Heart left ventricle (tissue), 16 donors: ENCODE data around the gene MAML3. TPM values are rescaled to one million over a fixed set of nuclear protein-coding genes. Genes with fewer than 3 reads are reported as not detected.

Source experiments
- ATAC-seq, 4 donors: fragments of 200-7000 bp; cut with Tn5 transposase; one replicate each; pipeline ENCODE4 v1.9.1; 2020 to 2022; ENCODE audit warnings: moderate library complexity in 4 of 4, mild to moderate bottlenecking in 3 of 4, moderate number of reproducible peaks in 1 of 4
- DNase-seq, 5 donors: peaks; one replicate each; pipeline ENCODE4 v3.0.0-alpha.2; 2020
- H3K27ac ChIP-seq, 12 donors: fragments of 200-600 bp; sonication (generic) in 4 of 12; one replicate each; pipeline versions ENCODE4 v1.5.0 to v1.8.0; 2016 to 2022; ENCODE audit warnings: mild to moderate bottlenecking in 2 of 12
- H3K27me3 ChIP-seq, 9 donors: fragments of 200-600 bp; sonication (generic) in 2 of 9; one replicate each; pipeline versions ENCODE4 v1.5.1 to v1.8.0; 2016 to 2022; ENCODE audit warnings: mild to moderate bottlenecking in 3 of 9
- H3K36me3 ChIP-seq, 9 donors: fragments of 200-600 bp; sonication (generic) in 2 of 9; one replicate each; pipeline versions ENCODE4 v1.5.0 to v1.8.0; 2018 to 2022; ENCODE audit warnings: mild to moderate bottlenecking in 2 of 9
- H3K4me1 ChIP-seq, 12 donors: fragments of 200-600 bp; sonication (generic) in 4 of 12; one replicate each; pipeline versions ENCODE4 v1.5.0 to v1.8.0; 2016 to 2022; ENCODE audit warnings: mild to moderate bottlenecking in 3 of 12
- H3K4me3 ChIP-seq, 12 donors: fragments of 200-600 bp; sonication (generic) in 4 of 12; one replicate each; pipeline versions ENCODE4 v1.5.0 to v1.8.0; 2017 to 2022; ENCODE audit warnings: mild to moderate bottlenecking in 9 of 12, moderate library complexity in 4 of 12
- H3K9me3 ChIP-seq, 12 donors: fragments of 200-600 bp; sonication (generic) in 4 of 12; one replicate each; pipeline versions ENCODE4 v1.5.0 to v1.8.0; 2016 to 2022; ENCODE audit warnings: mild to moderate bottlenecking in 1 of 12
- POLR2A ChIP-seq, 2 donors: fragments of 450-650 bp; IDR thresholded peaks; one replicate each; pipeline ENCODE4 v1.6.1; 2017; ENCODE audit warnings: antibody characterized with exemption in 2 of 2, mild to moderate bottlenecking in 2 of 2, moderate library complexity in 2 of 2
- WGBS, 4 donors: extraction: QIAGEN DNeasy Blood & Tissue Kit in 2 of 4; methylation state at CpG; one replicate each; pipeline versions ENCODE4 v1.1.5 to v1.1.7; 2013 to 2018; 5-methylcytosine and 5-hydroxymethylcytosine counted together
- intact Hi-C, 10 donors: fragments of 100-400 bp; cut with DNase I; formaldehyde crosslinking; loops; one replicate each; pipeline versions ENCODE4 v1.11.1 to v1.14.2; 2022
- polyA plus RNA-seq, 2 donors: library from polyadenylated mRNA; stranded (reverse); fragments of 200-250 nt; gene quantifications; one replicate each; pipeline ENCODE4 v1.2.3, GENCODE V29; 2013
- total RNA-seq, 9 donors: library from RNA; depleted of rRNA in 2 of 9; stranded (reverse); fragments of >200 nt in 2 of 9; fragmentation: NEBNext Ultra II Directional in 3 of 9; extraction: Animal tissue kit (Norgen Biotek cat#: 25700) in 3 of 9; gene quantifications; one replicate each; pipeline versions ENCODE4 v1.1.0 to v1.2.4, GENCODE V29; 2016 to 2023
- TF ChIP-seq, protein P1 (sequence below), 12 donors: fragments of 200-600 bp; sonication (generic) in 4 of 12; IDR thresholded peaks; one replicate each; pipeline versions ENCODE4 v1.5.0 to v1.8.0; 2018 to 2022; ENCODE audit warnings: antibody characterized with exemption in 12 of 12, mild to moderate bottlenecking in 5 of 12
- donor health status: ischemic (EF 13 %, LVEDD 7.1; RV severe dilation, severe dysfunction).
- donor health status: healthy with polysubstance abuse.
- donor health status: DM: no; HTN: yes; CAD: no.
- donor health status: DM: no; HTN: no; CAD: no.
- donor health status: ischemic (EF 25% LVEDD 6.9; RV normal size, moderate dysfunction).
- donor health status: ischemic (EF 25% LVEDD 5.7; RV mildly dilated, moderate dysfunction).
- donor health status: healthy.
- donor health status: DM: yes; HTN: yes; CAD: no.
- donor health status: ischemic (EF 35%, LVEDD 5.7; RV mildly dilated, moderate dysfunction).
- donor health status: nonischemic (EF 11% LVEDD 7.7; RV severe dilation, severe dysfunction).
- donor health status: DM: yes; HTN: yes; CAD: no.
- donor health status: PGD.
- donor health status: ischemic (EF 29% LVEDD 5.4; RV normal size, mild dysfunction).
- donor health status: nonischemic (EF 23%, LVEDD 6.1; RV moderate dilation, normal function).

Gene MAML3
- total and polyA plus RNA-seq, 11 donors = 0.76 to 5.9 (median 2.4) TPM

- Histone ChIP-seq H3K4me1 (peaks cover 8 to 63% (median 42%) of the 10 kb centered on the region in 12 donors), H3K36me3 (no peaks in the 10 kb centered on the region), H3K27ac (peak overlapping the region in 5 of 12 donors; percentile 4 to 58 (median 42)), H3K4me3 (no peak overlapping the region), H3K27me3 (no peaks in the 10 kb centered on the region), H3K9me3 (no peaks in the 10 kb centered on the region)
- 49 to 57% (median 56%) methylated on average over 5 of the region's 5 CpGs for WGBS, 4 donors
- DNase-seq (no peak), ATAC-seq (no peak)
- intact Hi-C loops = loop anchor here in 3 of 10 donors (10.0 kb wide), 3 partner anchors 149 to 241 kb away; partner anchors contain the start of gene MAML3 (in 2 of the 3)
- TF ChIP-seq, protein P1, sequence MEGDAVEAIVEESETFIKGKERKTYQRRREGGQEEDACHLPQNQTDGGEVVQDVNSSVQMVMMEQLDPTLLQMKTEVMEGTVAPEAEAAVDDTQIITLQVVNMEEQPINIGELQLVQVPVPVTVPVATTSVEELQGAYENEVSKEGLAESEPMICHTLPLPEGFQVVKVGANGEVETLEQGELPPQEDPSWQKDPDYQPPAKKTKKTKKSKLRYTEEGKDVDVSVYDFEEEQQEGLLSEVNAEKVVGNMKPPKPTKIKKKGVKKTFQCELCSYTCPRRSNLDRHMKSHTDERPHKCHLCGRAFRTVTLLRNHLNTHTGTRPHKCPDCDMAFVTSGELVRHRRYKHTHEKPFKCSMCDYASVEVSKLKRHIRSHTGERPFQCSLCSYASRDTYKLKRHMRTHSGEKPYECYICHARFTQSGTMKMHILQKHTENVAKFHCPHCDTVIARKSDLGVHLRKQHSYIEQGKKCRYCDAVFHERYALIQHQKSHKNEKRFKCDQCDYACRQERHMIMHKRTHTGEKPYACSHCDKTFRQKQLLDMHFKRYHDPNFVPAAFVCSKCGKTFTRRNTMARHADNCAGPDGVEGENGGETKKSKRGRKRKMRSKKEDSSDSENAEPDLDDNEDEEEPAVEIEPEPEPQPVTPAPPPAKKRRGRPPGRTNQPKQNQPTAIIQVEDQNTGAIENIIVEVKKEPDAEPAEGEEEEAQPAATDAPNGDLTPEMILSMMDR (IDR thresholded peaks at IDR 0.05) = no peak
- no peak for TF ChIP-seq POLR2A (IDR thresholded peaks at IDR 0.05)
Observed at GRCh38 chr4:139913995-139914598, 239.9 kb downstream of the MAML3 start.

DNA sequence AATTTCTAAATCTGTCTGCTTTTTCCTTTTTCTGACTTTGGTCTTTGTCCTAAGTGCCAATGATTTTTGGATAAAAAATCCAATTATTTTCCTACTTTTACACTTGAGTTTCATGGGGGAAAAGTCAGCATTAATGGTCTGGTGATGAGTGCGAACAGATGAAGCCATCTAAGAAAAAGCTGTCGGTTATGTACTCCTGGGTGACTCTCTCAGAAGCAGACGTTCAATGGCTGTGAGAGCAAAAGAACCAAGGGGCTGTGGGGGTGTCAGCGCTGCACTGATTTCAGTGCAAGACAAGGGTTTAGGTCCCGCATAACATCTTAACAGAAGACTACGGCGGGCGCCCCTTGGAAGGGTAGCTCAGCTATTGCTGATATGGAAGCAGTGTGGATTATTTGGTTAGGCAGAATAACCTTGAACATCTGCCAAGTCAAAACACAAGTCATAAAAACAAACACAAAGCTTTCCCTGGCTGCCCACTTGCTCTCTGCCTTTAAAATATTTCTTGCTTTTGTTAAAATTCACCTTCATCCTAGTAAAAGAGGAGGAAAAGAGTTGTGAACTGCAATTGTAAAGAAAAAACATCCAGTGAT is 240.5 kb downstream of the MAML3 start:
- ATAC-seq (peak in 2 of 4 donors; percentile 25 to 44), DNase-seq (no peak)
- Histone ChIP-seq H3K9me3 (no peaks in the 10 kb centered on the region), H3K4me1 (peaks cover 2 to 57% (median 36%) of the 10 kb centered on the region in 12 donors), H3K27ac (peak overlapping the region in 5 of 12 donors; percentile 4 to 58 (median 42)), H3K27me3 (no peaks in the 10 kb centered on the region), H3K36me3 (no peaks in the 10 kb centered on the region), H3K4me3 (peak overlapping the region in 1 of 12 donors; percentile 3)
- TF ChIP-seq POLR2A (IDR thresholded peaks at IDR 0.05) = no peak
- TF ChIP-seq, protein P1 (IDR thresholded peaks at IDR 0.05) = no peak
- WGBS, 4 donors = 21 to 43% (median 32%) methylated on average over 8 of the region's 8 CpGs
- intact Hi-C loops = loop anchor here in 3 of 10 donors (10.0 kb wide), 3 partner anchors 149 to 241 kb away; partner anchors contain the start of gene MAML3 (in 2 of the 3)

DNA sequence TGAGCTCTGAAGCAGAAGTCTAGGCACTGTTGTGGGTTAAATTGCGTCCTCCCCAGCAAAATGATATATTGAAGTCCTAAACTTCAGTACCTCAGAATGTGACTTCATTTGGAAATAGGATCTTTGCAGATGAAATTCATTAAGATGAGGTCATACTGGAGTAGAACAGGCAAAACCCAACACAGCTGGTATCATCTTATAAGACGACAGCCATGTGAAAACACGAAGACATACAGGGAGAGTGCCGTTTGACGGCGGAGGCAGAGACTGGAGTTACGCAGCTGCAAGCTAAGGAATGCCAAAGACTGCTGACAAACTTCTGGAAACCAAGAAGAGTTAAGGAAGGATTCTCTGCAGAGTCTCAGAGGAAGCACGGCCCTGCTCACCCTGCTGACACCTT is 241.5 kb downstream of the MAML3 start:
- no peak overlapping the region for H3K4me3 ChIP-seq
- no peaks in the 10 kb centered on the region for H3K27me3 ChIP-seq
- TF ChIP-seq, protein P1 (IDR thresholded peaks at IDR 0.05) = no peak
- TF ChIP-seq POLR2A (IDR thresholded peaks at IDR 0.05) = no peak
- no peaks in the 10 kb centered on the region for H3K9me3 ChIP-seq
- no peak for ATAC-seq
- no peaks in the 10 kb centered on the region for H3K36me3 ChIP-seq
- no peak overlapping the region for H3K27ac ChIP-seq
- WGBS, 4 donors = 89 to 96% (median 92%) methylated on average over 8 of the region's 8 CpGs
- peaks cover 2 to 48% (median 30%) of the 10 kb centered on the region in 12 donors for H3K4me1 ChIP-seq
- DNase-seq = no peak
- intact Hi-C loops = loop anchor here in 3 of 10 donors (10.0 kb wide), 3 partner anchors 148 to 242 kb away; partner anchors contain the start of gene MAML3 (in 2 of the 3)

DNA sequence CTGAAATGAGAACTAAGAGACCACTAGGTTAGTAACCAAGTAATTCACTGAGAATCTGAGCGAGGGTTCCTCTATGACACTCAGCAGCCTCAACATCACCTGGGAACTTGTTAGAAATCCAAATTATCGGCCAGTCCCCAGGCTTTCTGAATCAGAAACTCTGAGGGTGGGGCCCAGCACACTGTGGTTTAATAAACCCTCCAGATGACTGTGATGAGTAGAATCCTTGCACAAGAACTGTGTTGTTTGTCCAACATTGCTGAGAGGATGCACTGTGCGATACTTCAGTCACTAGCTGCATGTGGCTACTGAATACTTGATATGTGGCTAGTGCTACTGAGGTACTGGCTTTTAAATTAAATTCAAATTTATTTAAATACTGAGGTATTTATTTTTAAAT is 243.9 kb downstream of the MAML3 start:
- intact Hi-C loops = loop anchor here in 3 of 10 donors (10.0 kb wide), 3 partner anchors 145 to 245 kb away; partner anchors contain the start of gene MAML3 (in 2 of the 3)

More for the DNA sequence above, 243.9 kb downstream of the MAML3 start:
- TF ChIP-seq, protein P1 (IDR thresholded peaks at IDR 0.05) = no peak
- TF ChIP-seq POLR2A (IDR thresholded peaks at IDR 0.05) = no peak
- Histone ChIP-seq H3K4me3 (no peak overlapping the region), H3K27ac (no peak overlapping the region), H3K9me3 (peaks cover 0 to 5% (median 0%) of the 10 kb centered on the region in 12 donors), H3K27me3 (no peaks in the 10 kb centered on the region), H3K36me3 (no peaks in the 10 kb centered on the region), H3K4me1 (peaks cover 7 to 45% (median 37%) of the 10 kb centered on the region in 12 donors)
- no peak for DNase-seq
- 94 to 97% (median 95%) methylated on average over 3 of the region's 3 CpGs for WGBS, 4 donors
- no peak for ATAC-seq
